GM19099 (cell line): Measurements from ENCODE around the gene PPP1CC.

Experiments
- POLR2A ChIP-seq: IDR thresholded peaks from 3 replicates; pipeline ENCODE4 v1.6.1; 2011; ENCODE audit warnings: low read depth; ENCODE audit not compliant: insufficient read length; ENCODE audit errors: extremely low read depth

The PPP1CC gene

GRCh38 chr12:110686294-110686903 lies 56.3 kb downstream of the PPP1CC start:
- TF ChIP-seq POLR2A = no peak

GRCh38 chr12:110684312-110684836 lies 58.3 kb downstream of the PPP1CC start:
- TF ChIP-seq POLR2A = no peak

- TF ChIP-seq POLR2A = no peak
These were observed 58.8 kb downstream of the PPP1CC start for GRCh38 chr12:110683888-110684287.

GRCh38 chr12:110680032-110680431 lies 62.7 kb downstream of the PPP1CC start:
- TF ChIP-seq POLR2A = no peak

GRCh38 chr12:110679201-110679600 lies 63.5 kb downstream of the PPP1CC start:
- no peak for TF ChIP-seq POLR2A

- TF ChIP-seq POLR2A = no peak
These were observed 64.7 kb downstream of the PPP1CC start for GRCh38 chr12:110677982-110678381.

GRCh38 chr12:110677206-110677911 lies 65.3 kb downstream of the PPP1CC start:
- peak; percentile 37 for TF ChIP-seq POLR2A

- no peak for TF ChIP-seq POLR2A
These were observed 66.5 kb downstream of the PPP1CC start for GRCh38 chr12:110676171-110676570.

GRCh38 chr12:110670161-110670701 lies 72.5 kb downstream of the PPP1CC start:
- TF ChIP-seq POLR2A = peak; percentile 57
